Measurements from ENCODE around the gene SPTAN1. TPM values are rescaled to one million over a fixed set of nuclear protein-coding genes. Genes with fewer than 3 reads are reported as not detected.

Gene SPTAN1
- polyA plus RNA-seq, 1 donor from 2014 or later: 287 TPM

DNA sequence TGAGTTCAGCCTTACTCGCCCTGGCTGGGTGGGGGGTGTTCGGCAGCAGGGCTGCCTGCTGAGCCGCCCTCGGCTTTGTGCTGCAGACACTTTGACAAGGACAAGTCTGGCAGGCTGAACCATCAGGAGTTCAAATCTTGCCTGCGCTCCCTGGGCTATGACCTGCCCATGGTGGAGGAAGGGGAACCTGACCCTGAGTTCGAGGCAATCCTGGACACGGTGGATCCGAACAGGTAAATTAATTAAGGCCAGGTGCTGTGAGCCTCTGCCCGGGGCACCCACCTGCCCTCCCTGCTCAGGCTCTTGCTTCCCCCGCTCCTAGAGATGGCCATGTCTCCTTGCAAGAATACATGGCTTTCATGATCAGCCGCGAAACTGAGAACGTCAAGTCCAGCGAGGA lies 80.1 kb downstream of the SPTAN1 start:
- Histone ChIP-seq H3F3A (ENCODE audit: insufficient read depth, low read length, poor library complexity, severe bottlenecking) (no peaks in the 10 kb centered on the region), H3K9ac (ENCODE audit: low read length) (no peak overlapping the region), H3K9me2 (ENCODE audit: insufficient read depth, low read length) (no peaks in the 10 kb centered on the region), H3K4me2 (ENCODE audit: low read length) (no peak overlapping the region), H4K20me1 (ENCODE audit: insufficient read depth) (no peaks in the 10 kb centered on the region), H2AFZ (ENCODE audit: low read depth, low read length) (no peak overlapping the region), H3K27me3 (ENCODE audit: insufficient read depth, low read depth, low read length) (no peaks in the 10 kb centered on the region), H3K4me3 (ENCODE audit: low read length) (no peak overlapping the region), H3K79me2 (replicated peaks; ENCODE audit: insufficient read depth, low read length) (no peaks in the 10 kb centered on the region), H3K27ac (ENCODE audit: low read length) (no peak overlapping the region), H3K9me3 (ENCODE audit: low read length) (no peaks in the 10 kb centered on the region), H3K36me3 (ENCODE audit: insufficient read depth, low read length) (peaks cover 16% of the 10 kb centered on the region)
- no peak for TF ChIP-seq EZH2 (IDR thresholded peaks at IDR 0.05; ENCODE audit: borderline replicate concordance, insufficient read depth, low read length, poor library complexity, severe bottlenecking)
- no peak for TF ChIP-seq POLR2AphosphoS5 (IDR thresholded peaks at IDR 0.05)
- no peak for TF ChIP-seq MXI1 (conservative IDR thresholded peaks at IDR 0.05; ENCODE audit: poor library complexity, severe bottlenecking)
- TF ChIP-seq, protein P1, sequence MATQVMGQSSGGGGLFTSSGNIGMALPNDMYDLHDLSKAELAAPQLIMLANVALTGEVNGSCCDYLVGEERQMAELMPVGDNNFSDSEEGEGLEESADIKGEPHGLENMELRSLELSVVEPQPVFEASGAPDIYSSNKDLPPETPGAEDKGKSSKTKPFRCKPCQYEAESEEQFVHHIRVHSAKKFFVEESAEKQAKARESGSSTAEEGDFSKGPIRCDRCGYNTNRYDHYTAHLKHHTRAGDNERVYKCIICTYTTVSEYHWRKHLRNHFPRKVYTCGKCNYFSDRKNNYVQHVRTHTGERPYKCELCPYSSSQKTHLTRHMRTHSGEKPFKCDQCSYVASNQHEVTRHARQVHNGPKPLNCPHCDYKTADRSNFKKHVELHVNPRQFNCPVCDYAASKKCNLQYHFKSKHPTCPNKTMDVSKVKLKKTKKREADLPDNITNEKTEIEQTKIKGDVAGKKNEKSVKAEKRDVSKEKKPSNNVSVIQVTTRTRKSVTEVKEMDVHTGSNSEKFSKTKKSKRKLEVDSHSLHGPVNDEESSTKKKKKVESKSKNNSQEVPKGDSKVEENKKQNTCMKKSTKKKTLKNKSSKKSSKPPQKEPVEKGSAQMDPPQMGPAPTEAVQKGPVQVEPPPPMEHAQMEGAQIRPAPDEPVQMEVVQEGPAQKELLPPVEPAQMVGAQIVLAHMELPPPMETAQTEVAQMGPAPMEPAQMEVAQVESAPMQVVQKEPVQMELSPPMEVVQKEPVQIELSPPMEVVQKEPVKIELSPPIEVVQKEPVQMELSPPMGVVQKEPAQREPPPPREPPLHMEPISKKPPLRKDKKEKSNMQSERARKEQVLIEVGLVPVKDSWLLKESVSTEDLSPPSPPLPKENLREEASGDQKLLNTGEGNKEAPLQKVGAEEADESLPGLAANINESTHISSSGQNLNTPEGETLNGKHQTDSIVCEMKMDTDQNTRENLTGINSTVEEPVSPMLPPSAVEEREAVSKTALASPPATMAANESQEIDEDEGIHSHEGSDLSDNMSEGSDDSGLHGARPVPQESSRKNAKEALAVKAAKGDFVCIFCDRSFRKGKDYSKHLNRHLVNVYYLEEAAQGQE (IDR thresholded peaks at IDR 0.05; ENCODE audit: borderline replicate concordance): no peak
- TF ChIP-seq EP300 (conservative IDR thresholded peaks at IDR 0.05; ENCODE audit: poor library complexity, severe bottlenecking): no peak
- TF ChIP-seq RAD21 (conservative IDR thresholded peaks at IDR 0.05): no peak
- TF ChIP-seq SMC3 (conservative IDR thresholded peaks at IDR 0.05; ENCODE audit: poor library complexity): no peak
- TF ChIP-seq, protein P2, sequence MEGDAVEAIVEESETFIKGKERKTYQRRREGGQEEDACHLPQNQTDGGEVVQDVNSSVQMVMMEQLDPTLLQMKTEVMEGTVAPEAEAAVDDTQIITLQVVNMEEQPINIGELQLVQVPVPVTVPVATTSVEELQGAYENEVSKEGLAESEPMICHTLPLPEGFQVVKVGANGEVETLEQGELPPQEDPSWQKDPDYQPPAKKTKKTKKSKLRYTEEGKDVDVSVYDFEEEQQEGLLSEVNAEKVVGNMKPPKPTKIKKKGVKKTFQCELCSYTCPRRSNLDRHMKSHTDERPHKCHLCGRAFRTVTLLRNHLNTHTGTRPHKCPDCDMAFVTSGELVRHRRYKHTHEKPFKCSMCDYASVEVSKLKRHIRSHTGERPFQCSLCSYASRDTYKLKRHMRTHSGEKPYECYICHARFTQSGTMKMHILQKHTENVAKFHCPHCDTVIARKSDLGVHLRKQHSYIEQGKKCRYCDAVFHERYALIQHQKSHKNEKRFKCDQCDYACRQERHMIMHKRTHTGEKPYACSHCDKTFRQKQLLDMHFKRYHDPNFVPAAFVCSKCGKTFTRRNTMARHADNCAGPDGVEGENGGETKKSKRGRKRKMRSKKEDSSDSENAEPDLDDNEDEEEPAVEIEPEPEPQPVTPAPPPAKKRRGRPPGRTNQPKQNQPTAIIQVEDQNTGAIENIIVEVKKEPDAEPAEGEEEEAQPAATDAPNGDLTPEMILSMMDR (IDR thresholded peaks at IDR 0.05; ENCODE audit: poor library complexity, severe bottlenecking): no peak
- TF ChIP-seq TAF1 (IDR thresholded peaks at IDR 0.05; ENCODE audit: low read depth): no peak

DNA sequence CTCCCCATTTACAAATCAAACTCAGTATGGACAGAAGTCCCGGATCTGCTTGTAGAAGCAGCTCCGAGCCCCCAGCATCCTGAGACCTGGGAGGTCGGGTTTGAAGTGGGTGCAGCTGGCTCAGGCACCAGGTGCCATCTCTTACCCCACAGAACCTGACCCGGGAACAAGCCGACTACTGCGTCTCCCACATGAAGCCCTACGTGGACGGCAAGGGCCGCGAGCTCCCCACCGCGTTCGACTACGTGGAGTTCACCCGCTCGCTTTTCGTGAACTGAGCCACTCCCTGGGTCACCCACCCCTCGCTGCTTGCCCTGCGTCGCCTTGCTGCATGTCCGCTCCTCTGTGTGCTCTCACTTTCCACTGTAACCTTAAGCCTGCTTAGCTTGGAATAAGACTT lies 80.7 kb downstream of the SPTAN1 start:
- H2AFZ ChIP-seq (ENCODE audit: low read depth, low read length): no peak overlapping the region
- peaks cover 16% of the 10 kb centered on the region for H3K36me3 ChIP-seq (ENCODE audit: insufficient read depth, low read length)
- H4K20me1 ChIP-seq (ENCODE audit: insufficient read depth): no peaks in the 10 kb centered on the region
- no peak overlapping the region for H3K4me3 ChIP-seq (ENCODE audit: low read length)
- no peak overlapping the region for H3K9ac ChIP-seq (ENCODE audit: low read length)
- no peaks in the 10 kb centered on the region for H3K79me2 ChIP-seq (replicated peaks; ENCODE audit: insufficient read depth, low read length)
- no peak overlapping the region for H3K4me2 ChIP-seq (ENCODE audit: low read length)
- no peaks in the 10 kb centered on the region for H3F3A ChIP-seq (ENCODE audit: insufficient read depth, low read length, poor library complexity, severe bottlenecking)
- no peak overlapping the region for H3K27ac ChIP-seq (ENCODE audit: low read length)
- no peaks in the 10 kb centered on the region for H3K9me3 ChIP-seq (ENCODE audit: low read length)
- H3K27me3 ChIP-seq (ENCODE audit: insufficient read depth, low read depth, low read length): no peaks in the 10 kb centered on the region
- TF ChIP-seq POLR2AphosphoS5 (IDR thresholded peaks at IDR 0.05): peak; percentile 1
- no peak for TF ChIP-seq EP300 (conservative IDR thresholded peaks at IDR 0.05; ENCODE audit: poor library complexity, severe bottlenecking)
- no peaks in the 10 kb centered on the region for H3K9me2 ChIP-seq (ENCODE audit: insufficient read depth, low read length)

DNA sequence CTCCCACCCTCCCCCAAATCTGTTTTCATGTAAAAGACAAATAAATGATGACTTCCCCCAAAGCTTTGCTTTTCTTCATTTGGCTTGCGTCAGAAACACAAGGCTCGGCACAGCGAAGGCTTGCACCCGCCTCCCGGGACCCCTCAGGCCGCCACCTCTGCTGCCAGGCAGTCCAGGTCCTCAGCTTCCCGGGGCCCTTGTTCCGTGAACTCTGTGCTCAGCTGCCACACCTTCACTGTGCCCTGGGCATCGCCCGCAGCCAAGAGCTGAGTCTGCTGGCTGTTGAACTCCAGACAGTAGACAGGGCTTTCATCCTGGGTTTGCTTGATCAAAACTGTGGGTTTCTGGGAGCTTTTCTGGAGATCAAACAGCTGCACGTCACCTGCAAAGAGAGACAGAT lies 81.2 kb downstream of the SPTAN1 start:
- Histone ChIP-seq H3K9me2 (ENCODE audit: insufficient read depth, low read length) (no peaks in the 10 kb centered on the region), H3K9me3 (ENCODE audit: low read length) (no peaks in the 10 kb centered on the region), H3K4me2 (ENCODE audit: low read length) (no peak overlapping the region), H4K20me1 (ENCODE audit: insufficient read depth) (no peaks in the 10 kb centered on the region), H2AFZ (ENCODE audit: low read depth, low read length) (no peak overlapping the region), H3K27me3 (ENCODE audit: insufficient read depth, low read depth, low read length) (no peaks in the 10 kb centered on the region), H3K9ac (ENCODE audit: low read length) (no peak overlapping the region), H3K27ac (ENCODE audit: low read length) (no peak overlapping the region), H3K4me3 (ENCODE audit: low read length) (no peak overlapping the region), H3K36me3 (ENCODE audit: insufficient read depth, low read length) (peaks cover 16% of the 10 kb centered on the region), H3F3A (ENCODE audit: insufficient read depth, low read length, poor library complexity, severe bottlenecking) (no peaks in the 10 kb centered on the region), H3K79me2 (replicated peaks; ENCODE audit: insufficient read depth, low read length) (no peaks in the 10 kb centered on the region)
- TF ChIP-seq SMC3 (conservative IDR thresholded peaks at IDR 0.05; ENCODE audit: poor library complexity) (no peak), POLR2AphosphoS5 (IDR thresholded peaks at IDR 0.05) (no peak), EZH2 (IDR thresholded peaks at IDR 0.05; ENCODE audit: borderline replicate concordance, insufficient read depth, low read length, poor library complexity, severe bottlenecking) (no peak), RAD21 (conservative IDR thresholded peaks at IDR 0.05) (no peak), EP300 (conservative IDR thresholded peaks at IDR 0.05; ENCODE audit: poor library complexity, severe bottlenecking) (no peak), TAF1 (IDR thresholded peaks at IDR 0.05; ENCODE audit: low read depth) (no peak), MXI1 (conservative IDR thresholded peaks at IDR 0.05; ENCODE audit: poor library complexity, severe bottlenecking) (no peak)
- TF ChIP-seq, protein P1 (IDR thresholded peaks at IDR 0.05; ENCODE audit: borderline replicate concordance): no peak
- TF ChIP-seq, protein P2 (IDR thresholded peaks at IDR 0.05; ENCODE audit: poor library complexity, severe bottlenecking): no peak
